OCI-LY7 (cell line): ENCODE data around the gene DOK4.

ENCODE experiments used
- CTCF ChIP-seq: fragments of 200-600 bp; sonication (generic); conservative IDR thresholded peaks from 2 replicates; pipeline ENCODE4 v1.5.1; 2014; ENCODE audit warnings: mild to moderate bottlenecking, antibody characterized with exemption, low read length, moderate library complexity, mixed read lengths
- EZH2phosphoT487 ChIP-seq: fragments of 200-600 bp; sonication (generic); IDR thresholded peaks from 2 replicates; pipeline ENCODE4 v1.6.1; 2018; ENCODE audit warnings: low read depth, borderline replicate concordance, mild to moderate bottlenecking, mixed run types, antibody characterized with exemption, low read length, moderate library complexity, mixed read lengths

GRCh38 chr16:57481421-57481820 is 4.9 kb downstream of the DOK4 start:
- no peak for TF ChIP-seq CTCF
- TF ChIP-seq EZH2phosphoT487: no peak
